Stimulated activated CD8-positive, alpha-beta memory T cell treated with anti-CD3 and anti-CD28 coated beads, Interleukin-4, amount 100 ng/mL, for 4 hours (primary cell): ENCODE data around the gene PERCC1.

Source experiments
- DNase-seq, 2 donors: peaks; one replicate each; pipeline ENCODE4 v3.0.0-alpha.2; 2020; ENCODE audit warnings: low read depth in 2 of 2, low spot score in 1 of 2

The PERCC1 gene

DNA sequence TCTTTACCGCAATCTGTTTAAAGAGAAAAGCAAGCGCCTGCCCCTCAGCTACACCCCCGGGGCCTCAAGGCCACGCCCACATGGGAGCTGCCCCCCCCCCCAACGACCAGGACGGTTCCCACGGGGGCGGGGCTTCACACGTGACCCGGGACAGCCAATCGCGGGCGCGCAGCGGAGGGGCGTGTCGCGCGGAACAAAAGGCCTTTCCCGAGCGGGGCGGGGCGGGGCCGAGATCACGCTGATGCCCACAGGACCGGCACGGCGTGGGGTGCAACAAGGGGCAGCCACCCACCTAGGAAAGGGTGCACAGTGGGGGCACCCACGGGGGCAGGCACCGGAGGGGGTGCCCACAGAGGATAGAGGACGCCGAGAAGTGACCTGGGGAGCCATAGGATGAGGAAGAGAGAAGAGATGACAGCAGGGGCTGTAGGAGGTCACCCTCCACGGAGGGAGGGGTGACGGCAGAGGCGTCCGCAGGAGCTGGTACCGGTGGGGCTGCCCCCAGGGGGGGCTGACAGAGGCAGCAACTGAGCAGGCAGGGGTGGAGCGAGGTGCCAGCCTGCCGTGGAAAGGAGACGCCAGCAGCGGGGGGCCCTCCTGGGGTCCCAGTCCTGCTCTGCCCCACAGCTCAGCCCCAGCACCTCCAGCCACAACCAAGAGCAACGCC lies 22.6 kb upstream of the PERCC1 start:
- DNase-seq = peak; percentile 92 to 98

- DNase-seq = no peak
These were observed 18.0 kb upstream of the PERCC1 start for GRCh38 chr16:1412847-1413246.

DNA sequence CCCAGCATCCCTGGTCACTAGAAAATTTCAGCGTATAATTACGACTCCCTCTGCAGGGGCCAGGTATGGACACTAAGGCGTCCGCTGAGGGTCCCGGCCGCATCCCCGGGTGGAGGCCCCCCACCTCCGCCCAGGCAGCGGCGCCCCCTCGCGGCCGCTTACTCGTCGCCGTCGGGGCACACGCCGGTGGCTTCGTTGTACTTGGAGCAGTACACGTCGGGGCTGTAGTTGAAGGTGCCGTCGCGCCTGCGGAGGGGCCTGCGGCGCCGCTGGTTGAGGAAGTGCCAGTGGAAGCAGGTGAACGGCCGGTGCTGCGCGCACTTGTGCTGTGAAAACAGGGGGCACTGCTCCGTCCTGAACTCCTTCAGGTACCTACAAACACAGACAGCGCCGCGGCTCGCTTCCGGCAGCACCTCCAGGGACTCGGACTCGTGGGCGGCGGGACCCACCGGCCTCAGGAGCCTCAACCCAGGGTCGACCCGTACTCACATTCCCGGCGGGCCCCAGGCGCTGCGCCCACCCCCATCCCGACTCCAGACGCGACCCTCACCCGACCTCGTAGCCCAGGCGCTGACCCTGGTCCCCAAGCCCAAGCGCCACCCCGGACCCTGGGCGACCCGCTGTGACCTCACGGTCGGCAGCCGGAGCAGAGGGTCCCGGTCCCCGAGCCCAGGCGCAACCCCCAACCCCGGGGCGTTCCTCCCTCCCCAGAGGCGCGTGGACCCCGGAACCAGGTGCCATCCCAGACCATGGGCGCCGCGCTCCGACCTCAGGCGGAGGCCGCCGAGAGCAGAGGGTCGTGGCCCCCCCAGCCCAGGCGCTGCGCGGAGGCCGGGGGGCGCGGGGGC lies 17.0 kb upstream of the PERCC1 start:
- peak; percentile 22 to 32 for DNase-seq

GRCh38 chr16:1414532-1415260 lies 16.2 kb upstream of the PERCC1 start, which contains the start of gene UNKL:
TSS of gene UNKL (minus strand) at chr16:1414704. CDS start at chr16:1414691, 13 bp downstream.
- peak; percentile 57 to 65 for DNase-seq

GRCh38 chr16:1416521-1416941 lies 14.3 kb upstream of the PERCC1 start:
- DNase-seq = no peak

- DNase-seq = no peak
These were observed 10.8 kb upstream of the PERCC1 start for GRCh38 chr16:1420111-1420539.

DNA sequence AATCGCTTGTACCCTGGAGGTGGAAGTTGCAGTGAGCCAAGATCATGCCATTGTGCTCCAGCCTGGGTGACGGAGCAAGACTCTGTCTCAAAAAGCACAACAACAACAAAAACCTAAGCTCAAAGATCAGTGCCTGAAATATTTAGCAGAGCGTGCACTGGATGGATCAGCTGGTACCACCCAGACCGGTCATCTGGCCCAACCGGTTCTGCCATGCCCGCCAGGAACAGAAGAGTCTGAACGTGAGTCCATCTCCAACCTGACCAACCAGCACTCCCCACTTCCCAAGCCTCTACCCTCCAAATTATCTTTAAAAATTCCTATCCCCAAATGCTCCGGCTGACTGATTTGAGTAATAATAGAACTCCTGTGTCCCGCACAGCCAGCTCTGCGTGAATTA lies 8.8 kb upstream of the PERCC1 start:
- no peak for DNase-seq

DNA sequence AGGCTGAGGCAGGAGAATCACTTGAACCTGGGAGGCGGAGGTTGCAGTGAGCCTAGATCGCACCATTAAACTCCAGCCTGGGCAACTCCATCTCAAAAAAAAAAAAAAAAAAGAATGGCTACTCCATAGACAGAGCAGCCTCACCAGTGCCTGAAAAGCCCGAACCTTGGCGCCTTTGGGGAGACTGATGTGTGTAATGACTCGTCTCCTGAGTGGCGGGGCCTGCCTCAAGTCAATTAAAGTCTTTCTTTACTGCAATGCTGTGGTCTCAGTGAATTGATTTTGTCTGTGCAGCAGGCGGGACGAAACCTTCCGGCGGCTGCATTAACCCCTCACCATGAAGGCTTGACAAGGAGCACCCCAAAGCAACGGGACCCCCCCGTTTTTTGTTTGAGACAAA lies 6.8 kb upstream of the PERCC1 start:
- DNase-seq = no peak

- no peak for DNase-seq
These were observed 5.1 kb upstream of the PERCC1 start for GRCh38 chr16:1425616-1426370.

DNA sequence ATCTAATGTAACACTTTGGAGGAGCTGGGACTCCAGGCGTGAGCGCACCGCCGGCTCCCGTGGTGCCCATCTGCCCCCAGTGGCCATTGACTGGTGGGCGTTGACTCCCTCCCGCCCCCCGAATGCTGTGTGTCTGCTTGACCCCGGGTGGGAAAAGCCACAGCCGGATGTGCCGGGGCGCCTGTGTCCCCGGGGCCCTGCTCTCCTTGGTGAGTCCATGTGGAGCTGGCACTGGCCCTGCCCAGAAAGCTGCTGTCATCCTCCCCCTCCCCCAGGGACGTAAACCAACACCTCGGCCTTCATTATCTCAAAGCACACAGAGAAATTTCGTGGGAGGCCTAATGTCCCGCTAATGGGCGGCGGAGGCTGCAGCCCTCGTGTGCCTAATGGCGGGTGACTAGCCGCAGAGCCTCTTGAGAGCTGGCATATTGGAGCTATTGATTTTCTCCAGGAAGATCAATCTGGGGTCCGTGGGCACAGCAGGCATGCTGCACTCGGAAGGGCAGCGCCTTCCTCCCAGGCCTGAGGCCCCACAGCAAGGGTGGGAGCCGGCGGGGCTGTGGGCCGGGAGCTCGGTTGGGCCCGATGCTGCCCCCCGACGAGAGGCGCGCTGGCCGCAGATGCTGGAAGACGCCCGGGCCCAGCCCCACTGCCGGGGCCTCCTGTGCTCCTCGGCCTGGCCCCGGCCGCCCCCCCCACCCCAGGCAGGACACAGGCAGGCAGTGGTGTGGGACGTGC lies 4.0 kb upstream of the PERCC1 start:
- DNase-seq = no peak

- no peak for DNase-seq
These were observed 3.1 kb upstream of the PERCC1 start for GRCh38 chr16:1427473-1428461.

DNA sequence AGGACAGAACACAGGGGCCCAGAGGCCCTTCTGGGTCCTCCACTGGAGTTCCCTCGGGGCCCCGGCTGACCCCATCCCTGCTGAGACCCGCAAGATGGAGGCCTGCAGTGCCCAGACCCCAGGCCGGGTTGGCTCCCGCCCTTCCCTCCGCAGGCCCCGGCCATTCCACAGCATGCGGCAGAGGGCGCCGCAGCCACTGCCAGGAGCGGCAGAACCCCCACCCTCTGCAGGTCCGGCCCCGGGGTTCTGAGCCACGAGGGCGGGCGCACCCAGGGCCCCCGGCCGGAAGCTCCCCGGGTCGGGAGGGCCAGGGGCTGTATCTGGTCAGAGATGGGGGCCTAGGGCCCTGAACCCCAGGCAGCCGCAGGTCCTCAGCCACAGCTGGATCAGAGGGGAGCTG lies 2.4 kb upstream of the PERCC1 start:
- DNase-seq = no peak

DNA sequence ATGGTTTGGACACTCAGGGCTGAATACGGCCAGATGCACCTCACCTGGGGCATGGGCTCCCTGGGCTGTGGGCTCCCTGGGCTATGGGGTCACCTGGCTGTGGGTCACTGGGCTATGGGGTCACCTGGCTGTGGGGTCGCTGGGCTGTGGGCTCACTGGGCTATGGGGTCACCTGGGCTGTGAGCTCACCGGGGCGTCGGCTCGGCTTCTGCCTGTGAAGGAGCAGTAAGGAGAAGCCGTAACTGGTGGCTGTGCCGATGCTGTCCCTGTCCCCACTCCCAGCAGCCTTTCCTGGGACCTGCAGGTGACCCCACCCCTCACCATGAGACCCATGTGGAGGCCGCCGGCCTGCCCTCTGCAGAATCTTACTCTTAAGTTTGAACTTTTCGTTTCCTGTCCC lies 1.9 kb upstream of the PERCC1 start:
- DNase-seq = no peak

DNA sequence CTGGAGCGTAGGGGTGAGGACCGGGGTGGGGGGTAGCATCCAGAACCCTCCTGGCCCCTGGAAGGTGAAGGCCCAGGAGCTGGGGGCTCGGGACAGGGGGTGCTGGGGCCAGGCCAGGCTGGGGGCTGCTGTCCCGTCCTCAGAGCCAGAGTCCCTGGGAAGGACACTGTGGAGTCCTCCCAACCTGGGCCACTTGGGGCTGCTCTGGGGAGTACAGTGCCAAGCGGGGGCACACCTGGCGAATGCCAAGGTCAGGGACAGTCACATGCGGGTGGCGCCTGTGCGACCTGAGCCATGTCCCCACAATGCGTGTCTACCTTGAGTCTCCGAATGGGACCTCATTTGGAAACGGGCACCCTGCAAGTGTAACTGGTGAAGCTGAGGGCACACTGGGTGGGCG lies 1.2 kb upstream of the PERCC1 start:
- no peak for DNase-seq

DNA sequence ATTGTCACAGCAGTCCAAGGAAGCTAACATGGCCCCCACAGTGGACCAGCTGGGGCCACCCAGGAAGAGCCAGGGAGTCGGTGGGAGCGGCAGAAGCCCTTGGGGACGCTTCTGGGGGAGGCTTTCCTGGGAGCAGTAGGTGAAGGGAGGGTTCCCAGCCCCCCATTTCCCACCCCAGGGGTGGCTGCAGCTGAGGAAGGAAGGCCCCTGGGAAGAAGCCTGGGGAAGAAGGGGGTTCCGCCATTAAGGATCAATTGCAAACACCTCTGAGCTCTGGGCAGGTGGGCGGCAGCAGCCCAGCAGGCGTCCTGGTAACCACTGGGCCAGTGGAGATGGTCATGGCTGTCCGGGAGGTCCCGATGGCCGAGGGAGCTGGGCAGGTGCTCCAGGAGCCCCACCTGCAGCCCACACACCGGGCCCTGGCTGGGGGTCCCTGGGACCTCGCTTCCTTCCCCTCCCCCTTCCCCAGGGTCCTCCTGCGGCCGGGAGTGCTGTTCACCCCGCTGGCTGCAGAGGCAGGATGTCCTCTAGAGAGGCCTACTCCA lies 592 bp upstream of the PERCC1 start:
- no peak for DNase-seq

DNA sequence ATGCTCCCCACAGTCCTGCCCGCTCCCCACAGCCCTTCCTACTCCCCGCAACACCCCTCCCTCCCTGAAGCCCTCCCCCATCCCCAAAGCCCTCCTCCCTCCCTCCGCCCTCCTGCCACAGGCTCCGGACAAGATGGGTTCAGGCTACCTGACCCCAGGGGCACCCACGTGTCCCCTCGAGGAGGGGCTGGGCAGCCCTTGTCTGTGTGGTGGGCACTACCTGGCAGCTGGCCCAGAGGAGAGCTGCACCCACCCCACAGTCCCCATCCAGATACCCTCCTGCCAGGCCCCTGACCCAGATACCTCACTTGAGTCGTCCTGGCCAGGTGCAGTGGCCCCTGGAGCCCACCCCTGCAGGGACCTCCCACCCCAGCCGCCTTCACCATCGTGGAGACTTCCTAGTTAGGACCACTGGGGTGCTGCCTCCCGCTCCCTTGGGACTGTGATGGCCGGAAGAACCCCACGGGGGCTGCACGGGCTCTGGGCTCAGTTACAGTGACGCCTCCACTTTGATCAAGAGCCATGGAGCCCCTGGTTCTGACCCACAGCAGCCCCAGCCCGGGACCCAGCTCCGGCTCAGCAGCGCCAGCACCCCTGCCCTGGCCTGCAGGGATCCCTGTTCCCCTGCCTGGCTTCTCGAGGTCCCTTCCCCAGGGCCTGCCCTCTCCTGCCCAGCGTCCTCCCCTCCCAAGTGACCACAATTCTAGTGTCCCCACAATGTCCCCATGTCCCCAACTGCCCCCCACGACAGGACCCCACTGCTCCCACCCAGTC lies 806 bp downstream of the PERCC1 start:
- DNase-seq = no peak

DNA sequence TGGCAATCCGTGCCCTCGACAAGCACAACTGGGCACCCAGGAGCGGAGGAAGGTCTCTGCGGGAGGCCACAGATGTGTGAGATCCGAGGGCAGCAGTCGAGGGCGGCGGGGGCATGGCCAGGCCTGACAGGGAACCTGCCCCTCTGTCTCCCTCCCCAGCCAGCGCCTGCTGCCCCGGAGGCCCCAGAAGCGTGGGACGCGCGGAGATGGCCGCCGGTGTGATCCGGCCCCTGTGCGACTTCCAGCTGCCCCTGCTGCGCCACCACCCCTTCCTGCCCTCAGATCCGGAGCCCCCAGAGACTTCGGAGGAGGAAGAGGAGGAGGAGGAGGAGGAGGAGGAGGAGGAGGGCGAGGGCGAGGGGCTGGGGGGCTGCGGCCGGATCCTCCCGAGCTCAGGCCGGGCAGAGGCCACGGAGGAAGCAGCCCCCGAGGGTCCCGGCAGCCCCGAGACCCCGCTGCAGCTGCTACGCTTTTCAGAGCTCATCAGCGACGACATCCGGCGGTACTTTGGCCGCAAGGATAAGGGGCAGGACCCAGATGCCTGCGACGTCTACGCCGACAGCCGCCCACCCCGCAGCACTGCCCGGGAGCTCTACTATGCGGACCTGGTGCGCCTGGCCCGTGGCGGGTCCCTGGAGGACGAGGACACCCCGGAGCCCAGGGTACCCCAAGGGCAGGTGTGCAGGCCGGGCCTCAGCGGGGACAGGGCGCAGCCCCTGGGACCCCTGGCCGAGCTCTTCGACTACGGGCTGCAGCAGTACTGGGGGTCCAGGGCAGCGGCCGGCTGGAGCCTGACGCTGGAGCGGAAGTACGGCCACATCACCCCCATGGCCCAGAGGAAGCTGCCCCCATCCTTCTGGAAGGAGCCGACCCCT lies 1.7 kb downstream of the PERCC1 start:
- DNase-seq = no peak
